EH (cell line): ENCODE results near the gene LGSN.
"Not testable (repeated sequence)": the region's sequence is repeated elsewhere in the genome, so short reads cannot be mapped to it uniquely, and the experiment has no call there.

Experiments
- DNase-seq: peaks from one replicate; pipeline ENCODE4 v3.0.0-alpha.2; 2015; ENCODE audit warnings: low read depth

LGSN gene

GRCh38 chr6:63306420-63306819, 13.4 kb downstream of the LGSN start:
- DNase-seq = no peak

DNA sequence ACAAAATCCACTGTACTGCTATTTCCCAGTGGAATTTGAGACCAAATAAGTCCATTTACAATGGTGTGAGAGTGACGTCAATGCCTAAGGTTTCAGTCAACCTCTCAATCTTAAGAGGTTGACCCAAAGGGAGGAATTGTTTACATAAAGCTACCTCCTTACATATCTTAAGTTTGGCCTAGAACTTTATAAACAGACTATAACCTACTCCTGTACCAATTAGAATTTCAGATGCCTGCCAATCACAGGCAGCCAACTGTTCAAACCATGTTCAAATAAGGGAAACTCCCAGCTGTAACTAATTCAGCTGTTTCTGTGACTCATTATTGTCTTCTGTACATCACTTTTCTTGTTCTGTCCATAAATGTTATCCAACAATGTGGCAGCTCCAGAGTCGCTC, 14.5 kb downstream of the LGSN start:
- peak; percentile 1 for DNase-seq

DNA sequence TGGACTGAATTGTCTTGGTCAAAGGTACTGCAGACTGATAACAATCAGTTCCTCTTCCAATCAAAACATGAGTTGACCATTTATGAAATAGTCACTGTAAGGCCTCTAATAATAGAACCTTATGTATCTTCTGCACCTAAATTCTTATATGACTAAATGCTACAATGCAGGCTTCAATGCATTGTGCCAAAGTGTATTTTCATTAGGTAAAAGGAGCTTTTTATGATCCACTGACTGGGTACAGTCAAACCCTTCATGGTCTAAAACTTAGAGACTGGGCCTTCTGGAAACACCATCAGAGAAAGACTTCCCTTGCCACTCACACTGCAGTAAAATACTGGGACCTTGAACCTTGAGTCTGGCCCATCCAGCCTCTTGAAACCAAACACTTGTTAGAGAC, 16.3 kb downstream of the LGSN start:
- no peak for DNase-seq

- no peak for DNase-seq
Observed at GRCh38 chr6:63299667-63300066, 20.1 kb downstream of the LGSN start.

GRCh38 chr6:63295553-63296194, 24.1 kb downstream of the LGSN start:
- no peak for DNase-seq

DNA sequence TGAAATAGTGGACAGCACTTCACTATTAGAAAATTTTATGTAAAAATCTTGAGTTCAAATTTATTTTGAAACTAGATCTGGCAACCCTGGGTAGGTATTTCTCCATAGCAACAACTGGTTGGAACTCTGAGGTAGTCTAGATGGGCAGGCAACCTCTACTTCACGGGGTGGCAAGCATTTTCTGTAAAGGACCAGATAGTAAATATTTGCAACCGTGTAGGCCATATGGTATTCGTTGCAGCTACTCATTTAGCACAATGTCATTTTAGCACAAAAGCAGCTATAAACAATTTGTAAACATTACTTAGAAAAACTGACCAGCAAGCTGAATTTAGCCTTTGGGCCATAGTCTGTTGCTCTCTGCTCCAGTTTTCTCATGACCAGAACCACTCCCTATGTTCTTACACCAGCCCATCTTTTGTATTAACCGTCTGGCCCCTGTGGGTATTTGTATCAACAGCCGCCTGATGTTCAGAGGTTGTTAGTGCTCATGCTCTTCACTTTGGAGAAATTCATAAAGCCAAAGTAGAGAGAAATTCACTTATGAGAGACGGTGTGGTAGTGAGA, 29.2 kb downstream of the LGSN start:
- no peak for DNase-seq

GRCh38 chr6:63289269-63289872, 30.4 kb downstream of the LGSN start:
- DNase-seq = no peak

DNA sequence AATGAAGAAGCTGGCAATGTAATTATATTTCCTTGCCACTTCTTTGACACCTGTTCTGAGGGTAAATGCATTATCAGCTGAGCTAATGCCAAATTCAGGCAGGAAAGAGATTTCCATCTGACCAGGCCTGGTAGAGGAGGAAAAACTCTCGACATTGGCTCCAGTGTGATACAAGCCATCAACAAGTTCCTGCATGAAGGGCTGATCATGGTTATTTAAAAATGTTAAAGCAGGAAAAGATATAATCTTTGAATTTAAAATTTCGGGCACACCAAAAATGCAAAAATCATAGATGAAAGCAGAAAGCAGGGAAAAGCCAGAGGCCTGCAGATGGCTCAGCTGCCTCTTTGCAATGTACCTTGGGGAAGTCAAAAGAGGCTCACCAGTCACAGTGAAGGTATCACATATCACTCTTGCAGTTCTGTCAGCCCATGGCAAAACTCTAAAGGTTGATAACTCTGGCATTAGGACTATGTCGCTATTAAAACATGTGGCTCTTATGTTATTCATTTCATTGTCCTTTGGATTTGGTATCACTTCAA, 39.1 kb downstream of the LGSN start:
- DNase-seq = no peak

GRCh38 chr6:63278916-63279315, 40.9 kb downstream of the LGSN start:
- DNase-seq = no peak

DNA sequence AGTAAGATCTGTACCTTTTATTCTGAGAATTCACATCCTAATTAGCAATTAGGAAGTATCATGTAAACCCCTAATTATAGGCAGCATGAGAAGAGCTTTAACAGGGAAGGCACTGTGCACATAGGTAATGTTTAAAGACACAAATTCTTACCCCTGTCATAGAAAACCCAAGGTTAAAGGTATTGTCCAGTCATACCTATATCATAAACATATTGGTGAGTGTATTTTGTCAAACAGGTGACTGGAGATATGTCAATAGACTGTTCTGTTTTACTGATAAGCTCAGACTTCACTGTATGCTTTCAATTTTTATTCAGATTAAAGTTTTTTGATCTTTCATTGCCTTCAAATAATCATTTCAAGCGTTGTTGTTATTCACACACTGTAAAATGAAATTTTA, 43.8 kb downstream of the LGSN start:
- DNase-seq = no peak

GRCh38 chr6:63274795-63275430, 44.9 kb downstream of the LGSN start:
- DNase-seq = not testable (repeated sequence)

GRCh38 chr6:63272397-63272796, 47.4 kb downstream of the LGSN start:
- peak; percentile 15 for DNase-seq

DNA sequence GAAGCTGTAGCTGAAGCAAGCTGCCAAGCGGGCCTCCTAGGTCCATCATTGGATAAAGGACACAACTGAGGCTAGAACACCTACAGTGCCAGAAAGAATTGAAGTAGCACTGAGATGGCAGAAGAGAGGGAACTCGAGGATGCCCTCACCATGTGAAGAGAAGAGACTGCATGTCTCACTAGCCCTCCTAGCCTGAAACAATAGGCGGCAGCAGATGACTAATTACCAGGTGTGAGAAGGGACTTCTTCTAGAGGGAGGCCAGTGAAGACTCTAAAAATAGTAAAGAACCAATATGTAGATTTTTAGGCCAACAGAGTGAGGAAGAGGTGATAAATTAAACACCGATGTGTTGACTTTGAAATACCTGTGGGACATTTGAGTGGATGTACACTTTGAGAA, 50.3 kb downstream of the LGSN start:
- no peak for DNase-seq

DNA sequence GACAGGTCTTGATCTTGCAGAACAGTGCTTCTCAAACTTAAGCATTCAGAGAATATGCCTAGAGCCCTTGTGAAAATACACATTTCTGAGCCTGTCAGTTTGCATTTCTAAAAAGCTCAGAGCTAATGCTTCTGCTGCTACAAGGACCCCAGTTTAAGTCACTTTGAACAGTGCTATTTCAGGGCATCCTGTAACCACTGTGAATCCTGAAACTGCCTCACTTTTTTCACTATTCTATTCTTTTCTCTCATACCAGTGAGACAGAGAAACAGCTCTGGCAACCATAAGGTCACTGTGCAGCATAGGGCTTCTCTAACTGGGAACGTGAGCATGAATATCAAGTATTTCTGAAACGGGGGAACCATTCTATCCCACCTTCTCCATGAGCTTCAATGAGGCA, 51.2 kb downstream of the LGSN start:
- no peak for DNase-seq

- no peak for DNase-seq
Observed at GRCh38 chr6:63267828-63268227, 52.0 kb downstream of the LGSN start.

DNA sequence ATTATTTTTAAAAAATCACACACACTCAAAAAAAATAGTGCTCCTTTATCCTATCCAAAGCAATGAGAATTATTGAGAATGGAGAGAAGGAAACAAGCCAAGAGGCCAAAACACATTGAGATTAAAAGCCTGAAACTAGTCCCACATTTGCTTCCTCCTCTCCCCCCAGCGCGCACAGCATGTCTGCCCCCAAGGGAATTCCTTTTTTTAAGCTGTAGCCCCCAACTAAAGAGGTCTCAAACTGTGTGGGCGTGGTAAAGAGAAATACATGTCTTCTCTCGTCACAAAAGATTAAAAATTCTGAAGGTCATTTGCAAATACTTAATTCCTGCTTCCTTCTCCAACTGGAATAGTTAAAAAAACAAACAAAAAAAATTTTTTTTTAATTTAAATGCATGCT, 52.7 kb downstream of the LGSN start:
- DNase-seq = no peak

DNA sequence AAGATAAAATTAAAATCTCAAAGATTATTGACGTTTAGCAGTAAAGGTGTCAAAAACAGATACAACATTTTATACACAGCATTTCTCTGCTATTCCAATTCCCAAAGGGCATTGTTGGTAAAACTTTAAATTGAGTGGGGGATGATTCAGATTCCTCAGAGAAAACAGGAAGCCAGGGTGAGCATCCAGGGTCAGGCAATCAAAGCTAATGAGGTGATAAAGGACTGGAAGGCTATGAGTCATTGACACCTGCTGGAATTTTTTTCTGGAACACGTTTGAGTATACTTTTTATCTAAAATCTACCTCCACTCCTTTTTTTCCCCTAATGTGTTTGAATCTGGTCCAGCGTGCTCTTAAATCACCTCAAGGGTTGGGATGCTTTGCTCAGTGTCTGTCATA, 56.3 kb downstream of the LGSN start:
- DNase-seq = no peak

DNA sequence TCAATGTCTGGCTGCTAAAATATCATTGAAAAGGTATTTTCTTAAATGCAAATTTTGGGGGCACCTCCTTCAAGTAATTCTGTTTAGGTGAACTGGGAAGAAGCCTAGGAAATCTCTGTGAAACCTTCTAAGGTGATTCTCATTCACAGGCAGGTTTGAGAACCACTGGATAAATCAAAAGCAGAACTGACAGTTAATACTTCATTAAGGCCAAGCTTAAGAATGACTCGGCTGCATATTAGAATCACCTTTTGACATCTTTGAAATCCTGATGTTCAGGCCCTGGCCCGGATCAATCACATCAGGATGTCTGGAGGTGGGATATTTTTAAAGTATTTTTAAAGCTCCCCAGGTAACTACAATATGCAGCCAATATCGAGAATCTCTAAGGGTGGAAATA, 58.0 kb downstream of the LGSN start:
- no peak for DNase-seq

DNA sequence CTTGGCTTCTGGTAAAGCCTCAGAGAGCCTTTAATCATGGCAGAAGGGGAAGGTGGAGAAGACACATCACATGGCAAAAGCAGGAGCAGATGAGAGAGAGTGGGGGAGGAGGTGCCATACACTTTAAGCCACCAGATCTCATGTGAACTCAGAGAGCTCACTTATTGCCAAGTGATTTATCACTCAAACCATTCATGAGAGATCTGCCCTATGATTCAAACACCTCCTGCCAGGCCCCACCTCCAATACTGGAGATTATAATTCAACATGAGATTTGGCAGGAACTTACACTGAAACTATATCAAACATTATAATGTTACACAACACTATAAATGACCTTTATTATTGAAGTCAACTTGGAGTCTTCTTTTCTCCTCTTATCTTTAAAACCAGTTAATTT, 60.6 kb downstream of the LGSN start:
- DNase-seq = no peak

GRCh38 chr6:63249875-63250482, 69.8 kb downstream of the LGSN start:
- DNase-seq = no peak

DNA sequence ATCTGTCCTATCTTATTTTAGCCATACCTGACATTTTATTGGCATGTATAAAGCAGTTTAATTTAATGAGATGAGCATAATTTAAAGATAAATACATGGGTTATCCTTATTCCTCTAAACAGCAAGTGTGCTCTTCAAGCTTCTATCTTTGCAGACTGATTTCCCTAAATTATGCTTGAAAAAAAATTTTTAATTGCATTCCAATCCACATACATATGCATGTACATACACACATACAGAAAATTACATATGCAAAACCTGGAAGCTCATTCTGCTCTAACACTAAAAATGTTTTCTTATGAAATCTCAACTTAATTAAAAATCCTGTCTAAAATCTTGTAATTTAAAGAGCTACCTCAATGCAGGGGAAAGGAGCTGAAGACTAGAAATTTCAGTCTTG, 73.2 kb downstream of the LGSN start:
- DNase-seq = no peak

DNA sequence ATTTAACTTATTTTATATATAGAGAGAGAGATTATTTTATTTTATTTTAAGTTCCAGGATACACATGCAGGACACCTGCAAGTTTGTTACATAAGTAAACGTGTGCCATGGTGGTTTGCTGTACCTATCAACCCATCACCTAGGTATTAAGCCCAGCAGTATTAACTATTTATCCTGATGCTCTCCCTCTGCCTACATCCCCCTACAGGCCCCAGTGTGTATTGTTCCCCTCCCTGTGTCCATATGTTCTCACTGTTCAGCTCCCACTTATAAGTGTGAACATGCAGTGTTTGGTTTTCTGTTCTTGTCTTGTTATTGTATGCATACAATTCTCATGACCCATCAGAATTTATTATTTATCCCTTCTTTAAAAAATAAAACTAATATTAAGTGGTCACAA, 73.9 kb downstream of the LGSN start:
- no peak for DNase-seq

DNA sequence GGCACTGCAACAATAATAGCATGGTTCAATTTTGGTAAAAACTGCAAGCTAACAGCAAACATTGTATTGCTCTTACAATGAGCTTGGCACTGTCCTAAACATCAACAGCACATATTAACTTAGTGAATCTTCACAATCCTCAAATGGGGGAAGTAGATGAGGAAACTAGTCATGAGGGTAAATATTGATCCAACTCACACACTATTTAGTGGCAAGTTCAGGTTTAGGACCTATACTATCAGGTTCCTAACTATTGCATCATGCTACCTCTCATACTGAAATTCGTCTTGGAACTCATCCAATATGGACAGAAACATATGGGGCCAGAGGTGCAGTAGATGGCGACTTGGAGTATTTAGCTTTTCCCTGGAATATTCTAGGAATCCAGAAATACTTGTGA, 74.4 kb downstream of the LGSN start:
- no peak for DNase-seq
